Measurements from ENCODE around the gene OR6C3.

GRCh38 chr12:55314043-55314442, 16.5 kb upstream of the OR6C3 start, which contains the start of gene OR6C1:
- TF ChIP-seq EP300 (IDR thresholded peaks at IDR 0.05; ENCODE audit: borderline replicate concordance) (no peak), CEBPB (IDR thresholded peaks at IDR 0.05) (no peak), MAX (IDR thresholded peaks at IDR 0.05) (no peak), RAD21 (IDR thresholded peaks at IDR 0.05; ENCODE audit: low read depth) (no peak), USF1 (IDR thresholded peaks at IDR 0.05) (no peak), REST (IDR thresholded peaks at IDR 0.05; ENCODE audit: low read depth) (no peak), NFIC (IDR thresholded peaks at IDR 0.05) (no peak), CREB1 (IDR thresholded peaks at IDR 0.05; ENCODE audit: low read depth) (no peak), FOXM1 (IDR thresholded peaks at IDR 0.05; ENCODE audit: borderline replicate concordance, low read depth) (no peak), TCF12 (IDR thresholded peaks at IDR 0.05; ENCODE audit: low read depth) (no peak), TAF1 (IDR thresholded peaks at IDR 0.05; ENCODE audit: low read depth) (no peak)

Data from Ishikawa (cell line).